ENCODE results near the gene IZUMO2. TPM values are rescaled to one million over a fixed set of nuclear protein-coding genes. Genes with fewer than 3 reads are reported as not detected.

IZUMO2 gene
- polyA plus RNA-seq, 1 donor (not counting 4 experiments of a cell fraction or from before 2014, with no cell fraction given), result not detected

- no peak for TF ChIP-seq EZH2 (IDR thresholded peaks at IDR 0.05; ENCODE audit: low read length)
- no peak for TF ChIP-seq CTCF (optimal IDR thresholded peaks at IDR 0.05 in 1 of 3, IDR thresholded peaks at IDR 0.05 in 1 of 3, conservative IDR thresholded peaks at IDR 0.05 in 1 of 3; ENCODE audit: extremely low read depth in 1 of 3, insufficient read depth in 2 of 3, low read length in 3 of 3)
- peaks cover 29% of the 10 kb centered on the region for H3K27me3 ChIP-seq (ENCODE audit: control insufficient read depth, extremely low read depth, insufficient read depth, low read length)
- H2AFZ ChIP-seq (ENCODE audit: control insufficient read depth, low read length), result no peak within 1 kb of the TSS
- no peaks in the 10 kb centered on the region for H3K9me1 ChIP-seq (ENCODE audit: control insufficient read depth, extremely low read depth, insufficient read depth, low read length)
- H3K36me3 ChIP-seq (ENCODE audit: control insufficient read depth in 2 of 2, extremely low read depth in 1 of 2, insufficient read depth in 2 of 2, low read length in 2 of 2), result no peaks in the 10 kb centered on the region
- FAIRE-seq, result no peak
- no peaks in the 10 kb centered on the region for H4K20me1 ChIP-seq (ENCODE audit: control insufficient read depth, extremely low read depth, insufficient read depth, low read length)
- H3K79me2 ChIP-seq (ENCODE audit: control insufficient read depth, insufficient read depth, low read length), result no peaks in the 10 kb centered on the region
- H3K4me3 ChIP-seq (ENCODE audit: control insufficient read depth in 2 of 3, extremely low read depth in 1 of 3, insufficient read depth in 2 of 3, low read depth in 1 of 3, low read length in 3 of 3), result peak within 1 kb of the TSS in 1 of 3 experiments; percentile 14
- dilution Hi-C loops (cut with MboI; ENCODE audit: extremely low pct_ligation_motif_present, low sequenced_read_pairs), result no loop called here
- DNase-seq (ENCODE audit: low read depth, low spot score), result no peak
- H3K4me2 ChIP-seq (ENCODE audit: control insufficient read depth, extremely low read depth, insufficient read depth, low read depth, low read length), result no peak within 1 kb of the TSS
- no peak within 1 kb of the TSS for H3K9ac ChIP-seq (ENCODE audit: control insufficient read depth, extremely low read depth, insufficient read depth, low read length)
- H3K9me3 ChIP-seq (ENCODE audit: control insufficient read depth, low read depth, low read length), result no peaks in the 10 kb centered on the region
- H3K27ac ChIP-seq (ENCODE audit: control insufficient read depth, insufficient read depth, low read length), result no peak within 1 kb of the TSS
- H3K4me1 ChIP-seq (ENCODE audit: control insufficient read depth, extremely low read depth, insufficient read depth, low read length), result no peaks in the 10 kb centered on the region
Observed at GRCh38 chr19:50203281-50204080, 40.4 kb upstream of the IZUMO2 start, which contains the start of gene MYH14. Gene MYH14 (plus strand): TSS chr19:50203622. CDS start chr19:50210366, 6,744 bp downstream.

GRCh38 chr19:50202962-50203280 is 39.8 kb upstream of the IZUMO2 start:
- no peaks in the 10 kb centered on the region for H3K4me1 ChIP-seq (ENCODE audit: control insufficient read depth, extremely low read depth, insufficient read depth, low read length)
- peaks cover 29% of the 10 kb centered on the region for H3K27me3 ChIP-seq (ENCODE audit: control insufficient read depth, extremely low read depth, insufficient read depth, low read length)
- no peaks in the 10 kb centered on the region for H3K36me3 ChIP-seq (ENCODE audit: control insufficient read depth in 2 of 2, extremely low read depth in 1 of 2, insufficient read depth in 2 of 2, low read length in 2 of 2)
- TF ChIP-seq EZH2 (IDR thresholded peaks at IDR 0.05; ENCODE audit: low read length) (no peak), CTCF (optimal IDR thresholded peaks at IDR 0.05 in 1 of 3, IDR thresholded peaks at IDR 0.05 in 1 of 3, conservative IDR thresholded peaks at IDR 0.05 in 1 of 3; ENCODE audit: extremely low read depth in 1 of 3, insufficient read depth in 2 of 3, low read length in 3 of 3) (no peak)
- no peak overlapping the region for H3K9ac ChIP-seq (ENCODE audit: control insufficient read depth, extremely low read depth, insufficient read depth, low read length)
- H3K79me2 ChIP-seq (ENCODE audit: control insufficient read depth, insufficient read depth, low read length), result no peaks in the 10 kb centered on the region
- H3K4me3 ChIP-seq (ENCODE audit: control insufficient read depth in 2 of 3, extremely low read depth in 1 of 3, insufficient read depth in 2 of 3, low read depth in 1 of 3, low read length in 3 of 3), result no peak overlapping the region
- FAIRE-seq, result no peak
- H2AFZ ChIP-seq (ENCODE audit: control insufficient read depth, low read length), result no peak overlapping the region
- no peak overlapping the region for H3K4me2 ChIP-seq (ENCODE audit: control insufficient read depth, extremely low read depth, insufficient read depth, low read depth, low read length)
- H3K9me3 ChIP-seq (ENCODE audit: control insufficient read depth, low read depth, low read length), result no peaks in the 10 kb centered on the region
- H3K27ac ChIP-seq (ENCODE audit: control insufficient read depth, insufficient read depth, low read length), result no peak overlapping the region
- dilution Hi-C loops (cut with MboI; ENCODE audit: extremely low pct_ligation_motif_present, low sequenced_read_pairs), result no loop called here
- H4K20me1 ChIP-seq (ENCODE audit: control insufficient read depth, extremely low read depth, insufficient read depth, low read length), result no peaks in the 10 kb centered on the region
- no peak for DNase-seq (ENCODE audit: low read depth, low spot score)
- H3K9me1 ChIP-seq (ENCODE audit: control insufficient read depth, extremely low read depth, insufficient read depth, low read length), result no peaks in the 10 kb centered on the region

All from keratinocyte (primary cell).